Epithelial cell of esophagus (primary cell): Measurements from ENCODE around the gene EML4.
"Not testable (repeated sequence)": the region's sequence is repeated elsewhere in the genome, so short reads cannot be mapped to it uniquely, and the experiment has no call there.

Experiments used
- DNase-seq: peaks from one replicate; pipeline ENCODE4 v3.0.0; 2010; ENCODE audit warnings: low read depth
- H3K4me3 ChIP-seq: 2 replicates; pipeline ENCODE4 v1.5.1; 2011; ENCODE audit warnings: mild to moderate bottlenecking, low read length, control low read depth
- CTCF ChIP-seq: IDR thresholded peaks from 2 replicates; pipeline ENCODE4 v1.5.1; 2011; ENCODE audit warnings: low read depth, mild to moderate bottlenecking, low read length, control low read depth, inconsistent platforms; ENCODE audit not compliant: insufficient read depth; ENCODE audit errors: missing control alignments

EML4 gene

GRCh38 chr2:42169100-42169873 lies at the start of gene EML4:
Gene EML4, plus strand, starts transcription at chr2:42169353. Its CDS starts 259 bp downstream, at chr2:42169612.
- peak within 1 kb of the TSS; percentile 78 for H3K4me3 ChIP-seq
- no peak for TF ChIP-seq CTCF
- DNase-seq = peak; percentile 89

DNA sequence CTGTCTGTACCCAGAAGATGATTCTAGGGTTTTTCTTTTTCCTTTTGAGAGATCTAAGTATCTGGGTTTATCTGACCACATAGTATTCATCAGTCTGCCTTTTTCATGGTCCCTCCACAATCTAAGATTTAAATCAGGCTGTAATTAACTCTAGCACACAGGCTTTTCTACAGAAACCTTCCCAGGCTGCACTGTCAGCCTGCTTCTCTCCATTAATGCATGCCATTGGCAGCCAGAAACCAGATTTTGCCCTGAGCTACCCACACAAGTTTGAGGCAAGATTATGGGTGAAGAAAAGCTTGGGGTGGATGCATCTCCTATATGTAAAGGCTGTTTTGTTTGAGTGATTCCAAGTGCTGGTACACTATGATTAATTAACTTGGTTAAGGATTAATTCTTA lies 45.7 kb upstream of the EML4 start:
- TF ChIP-seq CTCF = no peak
- no peak for DNase-seq
- H3K4me3 ChIP-seq = no peak overlapping the region

DNA sequence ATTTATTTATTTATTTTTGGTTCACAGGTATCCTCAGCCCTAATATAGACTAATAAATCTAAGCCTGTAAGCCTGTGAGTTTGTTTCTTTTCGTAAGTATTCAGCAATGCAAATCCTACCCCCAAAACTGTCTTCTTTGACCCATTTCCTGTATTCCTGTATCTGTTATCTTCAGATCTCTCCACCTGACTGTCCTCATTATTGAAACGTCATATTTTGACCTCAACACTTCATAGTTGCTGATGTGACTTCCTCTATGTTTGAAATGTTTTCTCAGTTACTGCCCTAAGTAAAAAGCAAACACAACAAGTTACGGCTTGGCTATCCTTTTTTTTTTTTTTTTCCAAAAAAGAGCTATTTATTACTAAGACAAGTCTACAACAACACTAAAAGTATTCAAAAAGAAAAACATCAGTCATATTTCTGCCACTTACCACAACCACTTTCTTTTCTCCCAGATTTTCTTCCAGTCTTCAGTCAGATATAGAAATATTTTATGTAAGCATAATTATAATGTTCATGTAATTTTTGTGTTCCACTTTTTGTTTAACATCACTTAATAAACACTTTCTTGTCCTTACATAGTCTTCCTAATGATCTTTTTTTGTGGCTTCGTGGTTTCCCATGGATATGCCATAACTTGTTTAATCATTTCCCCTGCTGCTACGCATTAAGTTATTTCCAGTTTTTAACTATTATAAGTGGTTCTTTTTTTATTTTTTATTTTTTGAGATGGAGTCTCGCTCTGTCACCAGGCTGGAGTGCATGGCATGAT lies 45.0 kb upstream of the EML4 start:
- no peak for DNase-seq
- no peak overlapping the region for H3K4me3 ChIP-seq
- TF ChIP-seq CTCF = no peak

DNA sequence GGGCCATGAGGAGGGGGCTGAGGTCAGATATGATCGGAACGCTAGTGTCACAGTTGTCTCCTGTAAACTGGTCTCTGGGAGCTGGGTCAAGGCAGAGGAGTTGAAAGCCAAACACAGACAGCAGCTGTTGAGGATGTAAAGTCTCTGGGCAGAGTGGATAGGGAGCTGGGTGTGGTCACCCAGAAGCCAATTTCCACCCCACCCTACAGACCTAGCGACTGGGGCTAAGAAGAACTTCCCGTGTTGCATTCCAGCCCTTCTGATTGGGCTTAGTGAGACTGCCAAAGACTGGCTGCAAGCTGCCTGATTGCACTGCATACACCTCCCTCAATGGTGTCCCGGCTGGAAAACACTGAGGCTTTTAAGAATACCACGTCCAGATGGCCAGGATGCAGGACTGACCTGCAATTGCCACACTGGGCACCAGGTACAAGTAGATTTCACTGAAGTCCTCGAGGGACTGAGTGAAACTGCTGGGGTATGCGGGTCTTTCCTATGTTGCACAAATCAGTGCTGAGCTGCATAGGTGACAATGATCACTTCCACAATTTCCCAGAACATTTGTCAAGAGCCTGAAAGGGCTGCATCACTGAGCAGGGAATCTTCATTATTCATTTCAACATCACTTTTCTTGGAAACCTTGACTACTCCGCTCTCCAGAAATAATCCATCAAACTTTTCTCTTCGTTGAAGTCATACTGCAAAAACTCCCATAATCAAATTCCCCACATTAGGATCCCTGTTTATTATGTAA lies 43.1 kb upstream of the EML4 start:
- no peak for DNase-seq
- no peak for TF ChIP-seq CTCF
- no peak overlapping the region for H3K4me3 ChIP-seq

- H3K4me3 ChIP-seq = peak overlapping the region; percentile 6
- DNase-seq = not testable (repeated sequence)
These were observed 42.3 kb upstream of the EML4 start for GRCh38 chr2:42126873-42127272.

DNA sequence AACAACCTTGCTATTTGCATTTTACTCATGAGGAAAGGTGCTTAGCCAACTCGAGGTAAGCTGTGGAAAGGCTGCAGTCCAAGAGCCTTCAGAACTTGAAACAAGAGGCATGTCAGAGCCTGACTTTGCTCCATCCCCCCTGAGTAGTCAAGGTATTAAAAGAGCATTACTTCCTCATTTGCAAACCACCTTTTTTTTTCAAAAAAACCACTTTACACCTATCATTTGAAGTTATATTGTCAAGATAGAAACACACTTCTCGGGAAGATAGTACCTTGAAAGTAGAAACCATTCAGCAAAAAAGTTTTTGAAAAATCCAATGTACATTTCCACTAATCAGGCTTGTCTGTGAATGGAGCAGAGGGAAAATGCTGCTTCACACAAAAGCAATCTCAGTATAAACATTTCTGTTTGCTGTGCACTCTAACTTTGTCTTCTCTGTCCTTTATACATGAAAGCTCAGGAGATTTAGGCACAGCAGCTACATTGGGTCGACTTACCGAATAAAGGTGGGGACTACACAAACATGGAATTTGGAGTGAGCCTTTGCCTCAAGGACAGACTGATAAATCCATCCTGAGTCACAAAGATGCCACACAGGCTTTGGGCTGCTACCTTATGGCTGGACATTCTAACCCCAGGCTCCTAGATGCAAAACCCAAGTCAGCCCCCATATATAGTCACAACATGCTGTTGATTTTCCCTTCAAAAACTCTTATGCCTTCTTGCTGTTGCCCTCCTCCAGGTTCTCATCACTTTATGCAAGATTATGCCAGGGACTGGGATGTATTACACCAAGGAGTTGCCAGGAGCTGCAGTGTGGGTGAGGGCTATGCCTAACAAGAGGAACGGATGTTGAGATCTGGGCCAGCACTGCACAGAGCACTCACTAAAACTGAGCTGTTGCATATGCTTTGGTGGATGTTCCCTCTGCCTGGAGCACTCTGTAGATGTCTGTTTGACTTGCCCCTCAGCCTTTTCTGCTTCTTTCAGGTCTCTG lies 41.4 kb upstream of the EML4 start:
- no peak overlapping the region for H3K4me3 ChIP-seq
- no peak for TF ChIP-seq CTCF
- DNase-seq = peak; percentile 77
